Liver (tissue), 3 donors: ENCODE data around the gene CRNN.

Experiments
- CTCF ChIP-seq: fragments of 150-350 bp; IDR thresholded peaks from 2 replicates; pipeline ENCODE4 v1.5.1; 2017; ENCODE audit warnings: improper control_type of control experiment, low read depth, low read length; ENCODE audit not compliant: missing input control
- EGR1 ChIP-seq, 2 donors: IDR thresholded peaks; 2 replicates each; pipeline ENCODE4 v1.6.1; 2016 to 2018; ENCODE audit warnings: antibody characterized with exemption in 2 of 2, low read depth in 2 of 2
- FOXA1 ChIP-seq: IDR thresholded peaks from 2 replicates; pipeline ENCODE4 v1.6.1; 2016; ENCODE audit warnings: antibody characterized with exemption
- GABPA ChIP-seq, 2 donors: IDR thresholded peaks in 1 of 2; conservative IDR thresholded peaks in 1 of 2; 2 replicates each; pipeline ENCODE4 v1.6.1; 2016; ENCODE audit warnings: antibody characterized with exemption in 2 of 2, mild to moderate bottlenecking in 1 of 2, moderate library complexity in 1 of 2
- MAX ChIP-seq: IDR thresholded peaks from 2 replicates; pipeline ENCODE4 v1.6.1; 2016; ENCODE audit warnings: antibody characterized with exemption
- REST ChIP-seq: IDR thresholded peaks from 2 replicates; pipeline ENCODE4 v1.6.1; 2016; ENCODE audit warnings: antibody characterized with exemption, mild to moderate bottlenecking
- SP1 ChIP-seq: IDR thresholded peaks from 2 replicates; pipeline ENCODE4 v1.6.1; 2018; ENCODE audit warnings: antibody characterized with exemption, mild to moderate bottlenecking
- TAF1 ChIP-seq: conservative IDR thresholded peaks from 2 replicates; pipeline ENCODE4 v1.6.1; 2016; ENCODE audit warnings: antibody characterized with exemption, mild to moderate bottlenecking
- donor health status: healthy.
- donor health status: healthy.

- TF ChIP-seq REST, result no peak
- TF ChIP-seq CTCF, result no peak
- no peak for TF ChIP-seq GABPA (IDR thresholded peaks at IDR 0.05 in 1 of 2, conservative IDR thresholded peaks at IDR 0.05 in 1 of 2)
- no peak for TF ChIP-seq SP1
- TF ChIP-seq FOXA1, result no peak
- no peak for TF ChIP-seq MAX
- TF ChIP-seq TAF1, result no peak
- no peak for TF ChIP-seq EGR1 (IDR thresholded peaks at IDR 0.05; ENCODE audit: low read depth in 2 of 2)
Measured at GRCh38 chr1:152448095-152448494, 34.0 kb upstream of the CRNN start.
